Myometrial cell (primary cell): ENCODE results near the gene RSPO4. TPM values are rescaled to one million over a fixed set of nuclear protein-coding genes. Genes with fewer than 3 reads are reported as not detected.

Experiments used
- total RNA-seq: library from RNA; depleted of rRNA; stranded (reverse); fragments of >200 nt; gene quantifications from 2 replicates; pipeline ENCODE4 v1.2.3, GENCODE V29; 2015

The RSPO4 gene
- not detected in 2 replicates for total RNA-seq

GRCh38 chr20:1001911-1002681, at the start of gene RSPO4:
Gene RSPO4 (minus strand): TSS chr20:1002311. CDS start chr20:1002164, 147 bp downstream.

GRCh38 chr20:916125-916799, 85.8 kb downstream of the RSPO4 start, which contains the start of gene ANGPT4:
Gene ANGPT4 (minus strand): TSS chr20:916334. CDS start chr20:916214, 120 bp downstream.

Other genes with a start within 250 kb of the RSPO4 start
- not detected in 2 replicates for gene SLC52A3, start 233.8 kb downstream of the RSPO4 start, total RNA-seq
- 11.2 and 11.3 TPM in 2 replicates for gene FAM110A, start 168.6 kb downstream of the RSPO4 start, total RNA-seq
- gene ANGPT4, start 86.0 kb downstream of the RSPO4 start, total RNA-seq: not detected in 2 replicates
- 125 and 207 TPM in 2 replicates for gene PSMF1, start 116.3 kb upstream of the RSPO4 start, total RNA-seq
- not detected in 2 replicates for gene TMEM74B, start 182.7 kb upstream of the RSPO4 start, total RNA-seq
- not detected in 2 replicates for gene C20orf202, start 201.1 kb upstream of the RSPO4 start, total RNA-seq
- 0.18 and 0.29 TPM in 2 replicates for gene RAD21L1, start 223.7 kb upstream of the RSPO4 start, total RNA-seq